ENCODE data around the gene LTBP2. TPM values are rescaled to one million over a fixed set of nuclear protein-coding genes. Genes with fewer than 3 reads are reported as not detected.
A peak's percentile ranks its signal among the peaks of the same experiment; 100 is the strongest.

Gene LTBP2
- total and polyA plus RNA-seq, 2 of the 13 experiments (the other 11 are each of a cell fraction or from before 2014, with no cell fraction given): 0.20 to 0.41 TPM

DNA sequence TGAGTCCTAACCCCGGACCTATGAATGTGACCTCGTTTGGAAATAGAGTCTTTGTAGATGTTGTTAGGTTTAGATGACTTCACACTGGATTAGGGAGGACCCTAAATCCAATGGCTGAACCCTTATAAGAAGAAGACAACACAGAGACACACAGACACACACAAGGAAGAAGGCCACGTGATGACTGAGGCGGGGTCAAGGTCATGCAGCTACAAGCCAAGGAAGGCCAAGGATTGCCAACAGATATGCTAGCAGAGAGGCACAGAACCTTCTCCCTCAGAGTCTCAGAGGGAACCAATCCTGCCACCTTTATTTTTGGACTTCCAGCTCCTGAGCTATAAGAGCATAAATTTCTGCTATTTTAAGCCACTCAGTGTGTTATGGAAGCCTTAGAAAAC is 31.8 kb downstream of the LTBP2 start:
- ChIA-PET POLR2A (no interaction called here), CTCF (ENCODE audit: low intra/inter-chr PET ratio, low total read pairs) (no interaction called here)
- no peak for FAIRE-seq
- WGBS (ENCODE audit: low lambda C conversion rate): 54% methylated on average over 4 of the region's 4 CpGs
- intact Hi-C loops (cut with micrococcal nuclease; ENCODE audit: unreplicated experiment): no loop called here
- DNase-seq (ENCODE audit: low spot score): no peak
- H3K4me1 ChIP-seq (ENCODE audit: insufficient read depth, low read length): peaks cover 18% of the 10 kb centered on the region
- no peak overlapping the region for H3K4me3 ChIP-seq (replicated peaks in 1 of 3; ENCODE audit: insufficient read depth in 1 of 3, low read depth in 2 of 3, low read length in 3 of 3)
- H3K27ac ChIP-seq (ENCODE audit: extremely low read length, insufficient read depth, low read length): no peak overlapping the region
- no peak for TF ChIP-seq ZNF431 (CRISPR knock-in tag; IDR thresholded peaks at IDR 0.05; ENCODE audit: borderline replicate concordance, low read depth)
- TF ChIP-seq, protein P1, sequence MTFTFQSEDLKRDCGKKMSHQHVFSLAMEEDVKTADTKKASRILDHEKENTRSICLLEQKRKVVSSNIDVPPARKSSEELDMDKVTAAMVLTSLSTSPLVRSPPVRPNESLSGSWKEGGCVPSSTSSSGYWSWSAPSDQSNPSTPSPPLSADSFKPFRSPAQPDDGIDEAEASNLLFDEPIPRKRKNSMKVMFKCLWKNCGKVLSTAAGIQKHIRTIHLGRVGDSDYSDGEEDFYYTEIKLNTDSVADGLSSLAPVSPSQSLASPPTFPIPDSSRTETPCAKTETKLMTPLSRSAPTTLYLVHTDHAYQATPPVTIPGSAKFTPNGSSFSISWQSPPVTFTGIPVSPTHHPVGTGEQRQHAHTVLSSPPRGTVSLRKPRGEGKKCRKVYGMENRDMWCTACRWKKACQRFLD (CRISPR knock-in tag; IDR thresholded peaks at IDR 0.05; ENCODE audit: borderline replicate concordance): no peak
- no peak overlapping the region for H2AFZ ChIP-seq (ENCODE audit: low read length)
- no peak overlapping the region for H3K4me2 ChIP-seq (ENCODE audit: low read depth, low read length)
- no peaks in the 10 kb centered on the region for H3K79me2 ChIP-seq (ENCODE audit: insufficient read depth, low read length)
- in situ Hi-C loops (cut with HindIII; ENCODE audit: extremely low pct_ligation_motif_present, low pct_unique_long_range_greater_than_20kb): no loop called here
- H3K9me3 ChIP-seq (ENCODE audit: low read length): no peaks in the 10 kb centered on the region
- no peak for ATAC-seq
- no peak overlapping the region for H3K9ac ChIP-seq (ENCODE audit: insufficient read depth, low read depth, low read length)
- H3K27me3 ChIP-seq (ENCODE audit: control insufficient read depth in 1 of 2, insufficient read depth in 2 of 2, low read length in 2 of 2): peaks cover 0 to 1% of the 10 kb centered on the region in 2 experiments; a peak in 2 of 5 replicates
- BruUV-seq (replicated peaks): no TSS peak
- no peaks in the 10 kb centered on the region for H4K20me1 ChIP-seq (ENCODE audit: insufficient read depth, low read length)
- no peaks in the 10 kb centered on the region for H3K36me3 ChIP-seq (replicated peaks in 1 of 2; ENCODE audit: control insufficient read depth in 1 of 2, insufficient read depth in 2 of 2, low read length in 2 of 2)

DNA sequence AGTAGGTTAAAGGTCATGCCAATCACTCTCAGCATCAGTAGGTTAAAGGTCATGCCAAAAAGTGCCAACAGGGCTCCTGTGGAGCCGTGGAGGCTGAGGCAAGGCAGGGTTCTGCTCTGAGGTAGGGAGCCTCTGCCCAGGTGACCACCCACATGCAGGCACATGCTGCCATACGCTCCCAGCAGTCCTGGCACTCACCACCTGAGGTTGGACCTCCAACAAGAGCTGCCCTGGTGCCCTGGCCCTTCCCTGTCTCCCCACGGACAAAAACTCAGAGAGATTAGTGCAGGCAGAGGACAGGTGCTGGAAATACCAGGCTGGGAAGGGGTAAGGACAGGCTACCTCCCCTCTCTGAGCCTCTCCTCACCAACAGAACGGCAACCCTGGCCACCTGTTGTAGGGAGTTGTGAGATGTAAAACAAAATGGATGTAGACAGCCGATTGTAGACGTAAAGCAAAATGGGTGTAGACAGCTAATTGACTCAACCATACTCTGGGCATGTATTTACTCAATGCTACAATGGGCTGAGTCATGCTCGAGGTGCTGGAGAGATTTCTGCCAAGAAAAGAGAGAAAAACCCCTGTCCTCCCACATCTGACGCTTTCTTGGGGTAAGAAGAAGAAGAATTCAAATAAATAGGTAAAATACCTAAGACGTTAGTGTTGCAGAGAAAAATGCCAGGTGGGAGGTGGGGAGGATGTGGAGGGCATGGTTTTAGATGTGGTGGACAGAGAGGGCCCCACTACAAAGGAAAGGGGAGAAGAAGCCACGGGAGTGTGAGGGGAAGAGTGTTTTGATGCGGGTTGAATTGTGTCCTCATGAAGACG is 32.4 kb downstream of the LTBP2 start:
- peaks cover 14% of the 10 kb centered on the region for H3K4me1 ChIP-seq (ENCODE audit: insufficient read depth, low read length)
- intact Hi-C loops (cut with micrococcal nuclease; ENCODE audit: unreplicated experiment): no loop called here
- ATAC-seq: no peak

More for the DNA sequence above, 32.4 kb downstream of the LTBP2 start:
- DNase-seq (ENCODE audit: low spot score) (peak; percentile 12), FAIRE-seq (no peak)
- Histone ChIP-seq H3K27me3 (ENCODE audit: control insufficient read depth in 1 of 2, insufficient read depth in 2 of 2, low read length in 2 of 2) (peaks cover 1 to 2% of the 10 kb centered on the region in 2 experiments; a peak in 2 of 5 replicates), H2AFZ (ENCODE audit: low read length) (no peak overlapping the region), H3K79me2 (ENCODE audit: insufficient read depth, low read length) (no peaks in the 10 kb centered on the region), H3K4me2 (ENCODE audit: low read depth, low read length) (no peak overlapping the region), H3K9ac (ENCODE audit: insufficient read depth, low read depth, low read length) (no peak overlapping the region), H3K4me3 (replicated peaks in 1 of 3; ENCODE audit: insufficient read depth in 1 of 3, low read depth in 2 of 3, low read length in 3 of 3) (no peak overlapping the region), H3K27ac (ENCODE audit: extremely low read length, insufficient read depth, low read length) (no peak overlapping the region), H3K9me3 (ENCODE audit: low read length) (no peaks in the 10 kb centered on the region), H3K36me3 (replicated peaks in 1 of 2; ENCODE audit: control insufficient read depth in 1 of 2, insufficient read depth in 2 of 2, low read length in 2 of 2) (no peaks in the 10 kb centered on the region), H4K20me1 (ENCODE audit: insufficient read depth, low read length) (no peaks in the 10 kb centered on the region)
- TF ChIP-seq NFE2L2 (IDR thresholded peaks at IDR 0.05; ENCODE audit: low read length) (peak; percentile 55; the same call in 1 of the 2 replicates), ZEB1 (IDR thresholded peaks at IDR 0.05; ENCODE audit: insufficient replicate concordance, low read depth) (no peak), FOSL2 (CRISPR knock-in tag; IDR thresholded peaks at IDR 0.05) (peak; percentile 41)
- 24% methylated on average over 10 of the region's 12 CpGs for WGBS (ENCODE audit: low lambda C conversion rate)
- in situ Hi-C loops (cut with HindIII; ENCODE audit: extremely low pct_ligation_motif_present, low pct_unique_long_range_greater_than_20kb): no loop called here
- BruUV-seq (replicated peaks): no TSS peak
- ChIA-PET CTCF (ENCODE audit: low intra/inter-chr PET ratio, low total read pairs) (no interaction called here), POLR2A (no interaction called here)

Data from HepG2 (cell line).